CD4-positive, alpha-beta T cell treated with Interleukin-10 for 1 hour (primary cell): ENCODE measurements around the gene KRT12.
"Not testable (repeated sequence)": the region's sequence is repeated elsewhere in the genome, so short reads cannot be mapped to it uniquely, and the experiment has no call there.

Experiments
- DNase-seq: peaks from one replicate; pipeline ENCODE4 v3.0.0-alpha.2; 2020

Gene KRT12

GRCh38 chr17:40841246-40841645, 25.8 kb downstream of the KRT12 start:
- DNase-seq, result no peak

- no peak for DNase-seq
Measured at GRCh38 chr17:40839194-40839593, 27.8 kb downstream of the KRT12 start.

DNA sequence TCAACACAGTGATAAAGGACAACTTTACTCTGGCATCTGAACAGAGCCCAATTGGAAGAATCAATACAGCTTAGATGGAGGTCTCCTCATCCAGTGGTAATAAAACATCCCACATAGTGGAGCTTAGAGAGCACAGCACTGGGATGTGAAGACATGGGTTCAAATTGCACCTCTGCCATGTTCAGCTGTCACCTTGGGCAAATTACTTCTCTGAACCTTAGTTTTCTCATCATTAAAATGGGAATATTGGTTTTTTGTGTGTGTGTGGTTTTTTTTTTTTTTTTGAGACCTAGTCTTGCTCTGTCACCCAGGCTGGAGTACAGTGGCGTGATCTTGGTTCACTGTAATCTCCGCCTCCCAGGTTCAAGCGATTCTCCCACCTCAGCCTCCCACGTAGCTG, 31.0 kb downstream of the KRT12 start:
- no peak for DNase-seq

GRCh38 chr17:40833882-40834281, 33.1 kb downstream of the KRT12 start:
- no peak for DNase-seq

GRCh38 chr17:40832840-40833239, 34.2 kb downstream of the KRT12 start:
- no peak for DNase-seq

GRCh38 chr17:40830085-40830776, 36.8 kb downstream of the KRT12 start:
- DNase-seq, result no peak

DNA sequence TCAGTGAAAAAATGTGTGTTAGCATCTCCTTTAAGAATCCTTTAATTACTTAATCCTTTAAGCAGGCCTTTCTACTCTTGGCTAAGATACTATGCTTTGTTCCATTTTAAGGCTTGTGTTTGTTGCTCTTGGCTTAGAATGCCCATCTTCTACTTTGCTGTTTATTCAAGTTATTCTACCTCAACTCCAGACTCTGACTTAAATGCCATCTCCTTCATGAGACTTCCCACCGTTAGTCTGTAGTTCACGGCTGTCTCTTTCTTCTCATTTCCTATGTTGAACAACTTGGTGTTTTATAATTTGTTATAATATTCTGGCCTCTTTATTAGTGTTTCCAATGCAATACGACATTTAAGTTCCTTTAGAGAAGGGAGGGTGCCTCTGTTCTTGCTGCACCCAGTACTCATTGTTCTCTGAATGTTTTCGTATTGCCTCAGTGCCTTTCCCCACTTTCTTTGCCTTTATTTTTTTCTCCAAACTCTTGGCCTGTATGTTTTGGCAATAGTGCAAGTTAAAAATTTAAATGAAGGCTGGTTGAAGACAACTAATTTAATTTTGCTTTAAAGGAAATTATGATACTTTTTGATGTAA, 38.5 kb downstream of the KRT12 start:
- no peak for DNase-seq

DNA sequence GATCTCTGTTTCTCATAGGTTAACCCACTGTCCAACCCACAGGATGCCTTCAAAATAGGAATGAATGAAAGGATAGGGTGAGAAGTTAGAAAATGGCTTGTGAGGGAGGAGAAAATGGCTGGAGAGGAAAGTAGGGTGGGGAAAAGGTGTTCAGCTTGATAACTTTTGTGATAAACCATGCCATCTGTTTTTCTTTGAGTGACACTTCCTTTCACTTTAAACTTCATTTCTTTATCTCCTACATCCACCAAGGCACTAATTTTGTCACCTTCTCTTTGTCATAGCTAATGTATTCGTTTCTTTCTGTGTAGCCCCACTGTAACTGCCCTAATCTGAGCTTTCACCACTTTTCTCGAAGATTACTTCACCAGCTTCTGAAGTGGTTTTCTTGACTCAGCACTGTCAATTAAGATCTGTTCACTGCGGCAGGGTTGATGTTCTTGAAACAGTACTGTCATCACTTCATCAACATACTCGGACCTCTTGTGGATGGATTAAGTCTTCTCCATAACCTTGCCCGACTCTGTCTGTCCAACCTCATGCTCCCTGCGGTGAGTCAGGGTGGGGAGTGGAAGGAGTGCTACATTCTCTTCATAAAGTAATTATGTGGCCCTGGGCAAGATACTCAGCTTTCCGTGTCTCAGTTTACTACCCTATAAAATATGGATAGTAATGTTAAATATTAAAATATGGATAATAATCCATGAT, 39.1 kb downstream of the KRT12 start:
- no peak for DNase-seq

GRCh38 chr17:40825599-40825998, 41.4 kb downstream of the KRT12 start:
- DNase-seq, result no peak

DNA sequence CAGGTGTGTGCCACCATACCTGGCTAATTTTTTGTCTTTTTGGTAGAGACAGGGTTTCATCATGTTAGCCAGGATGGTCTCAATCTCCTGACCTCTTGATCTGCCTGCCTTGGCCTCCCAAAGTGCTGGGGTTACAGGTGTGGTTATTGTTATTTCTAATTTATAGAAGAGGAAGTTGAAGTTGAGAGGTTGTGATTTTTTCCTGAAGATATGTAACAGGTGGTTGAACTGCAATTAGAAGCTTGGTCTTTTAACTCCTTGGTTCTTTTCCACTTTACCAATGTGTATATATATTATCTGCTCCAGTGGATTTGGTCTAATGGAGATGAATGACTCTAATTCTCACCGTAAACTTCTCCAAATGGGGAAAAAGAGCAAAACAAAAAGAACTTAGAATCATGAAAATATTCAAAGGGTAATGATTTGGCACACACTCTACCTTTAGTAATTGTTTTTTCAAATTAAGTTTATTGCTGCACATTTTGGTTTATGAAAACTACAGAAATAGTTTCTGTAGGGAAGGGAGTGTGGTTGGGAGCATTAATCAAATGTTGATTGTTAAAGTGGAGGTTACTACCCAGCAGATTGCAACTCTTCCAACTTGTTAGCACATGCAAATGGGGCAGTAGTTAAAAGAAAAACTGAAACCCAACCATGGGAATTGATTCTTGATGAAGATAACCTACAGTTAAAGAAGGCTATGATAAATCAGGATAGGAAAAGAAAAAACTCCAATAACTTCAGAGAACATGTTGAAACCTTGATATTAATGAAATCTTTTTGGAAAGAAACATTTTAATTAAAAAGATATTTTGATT, 42.8 kb downstream of the KRT12 start:
- no peak for DNase-seq

DNA sequence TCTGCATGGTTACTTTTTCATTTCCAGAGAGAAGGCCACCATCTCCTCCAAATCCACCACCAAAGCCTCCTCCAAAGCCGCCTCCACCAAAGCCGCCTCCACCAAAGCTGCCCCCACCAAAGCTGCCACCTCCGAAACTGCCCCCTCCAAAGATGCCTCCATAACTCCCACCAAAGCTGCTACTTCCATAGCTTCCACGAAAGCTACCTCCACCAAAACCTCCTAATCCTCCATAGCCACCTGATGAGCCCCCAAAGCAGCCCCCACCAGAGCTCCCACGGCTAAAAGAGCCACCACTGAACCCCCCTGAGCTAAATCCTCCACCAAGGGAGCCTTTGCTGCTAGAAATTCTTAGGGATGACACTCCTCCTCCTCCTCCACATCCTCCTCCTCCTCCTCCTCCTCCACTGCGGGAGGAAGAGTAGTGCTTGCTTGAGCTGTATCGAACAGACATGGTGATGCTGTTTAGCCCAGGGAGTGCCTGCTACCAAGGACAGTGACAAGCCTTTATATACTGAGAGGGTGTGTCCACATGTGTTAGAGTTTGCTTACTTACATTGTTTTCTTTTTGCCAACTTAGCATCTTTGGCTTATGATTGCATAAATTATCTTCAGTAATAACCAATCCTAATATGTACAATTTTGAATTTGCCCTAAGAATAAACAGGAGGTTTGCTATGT, 44.8 kb downstream of the KRT12 start, which contains the start of gene KRT10:
KRT10 (minus strand) TSS at position 483 of the 681 bp plus-strand sequence; CDS start at position 454, 29 bp downstream.
- DNase-seq, result no peak

- DNase-seq, result no peak
Measured at GRCh38 chr17:40821536-40821935, 45.5 kb downstream of the KRT12 start.

DNA sequence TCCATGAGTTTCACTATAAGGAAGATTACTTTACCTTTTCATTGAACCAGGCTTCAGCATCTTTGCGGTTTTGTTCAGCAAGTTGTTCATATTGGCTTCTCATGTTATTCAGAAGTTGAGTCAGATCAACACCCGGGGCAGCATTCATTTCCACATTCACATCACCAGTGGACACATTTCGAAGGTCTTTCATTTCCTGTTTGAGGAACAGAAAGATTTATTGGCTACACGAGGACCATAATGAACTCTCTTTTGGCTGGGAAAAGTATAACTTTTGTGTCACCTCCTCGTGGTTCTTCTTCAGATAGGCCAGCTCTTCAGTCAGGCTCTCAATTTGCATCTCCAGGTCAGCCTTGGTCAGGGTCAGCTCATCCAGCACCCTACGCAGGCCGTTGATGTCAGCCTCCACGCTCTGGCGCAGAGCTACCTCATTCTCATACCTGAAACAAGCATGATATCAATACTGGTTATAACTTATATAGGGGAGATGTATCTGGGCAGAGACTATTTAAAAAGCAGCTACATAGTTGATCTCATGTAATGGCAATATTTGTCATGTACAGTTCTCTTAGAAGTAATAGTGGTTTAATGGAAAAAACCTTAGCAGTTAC, 46.7 kb downstream of the KRT12 start:
- DNase-seq, result no peak

DNA sequence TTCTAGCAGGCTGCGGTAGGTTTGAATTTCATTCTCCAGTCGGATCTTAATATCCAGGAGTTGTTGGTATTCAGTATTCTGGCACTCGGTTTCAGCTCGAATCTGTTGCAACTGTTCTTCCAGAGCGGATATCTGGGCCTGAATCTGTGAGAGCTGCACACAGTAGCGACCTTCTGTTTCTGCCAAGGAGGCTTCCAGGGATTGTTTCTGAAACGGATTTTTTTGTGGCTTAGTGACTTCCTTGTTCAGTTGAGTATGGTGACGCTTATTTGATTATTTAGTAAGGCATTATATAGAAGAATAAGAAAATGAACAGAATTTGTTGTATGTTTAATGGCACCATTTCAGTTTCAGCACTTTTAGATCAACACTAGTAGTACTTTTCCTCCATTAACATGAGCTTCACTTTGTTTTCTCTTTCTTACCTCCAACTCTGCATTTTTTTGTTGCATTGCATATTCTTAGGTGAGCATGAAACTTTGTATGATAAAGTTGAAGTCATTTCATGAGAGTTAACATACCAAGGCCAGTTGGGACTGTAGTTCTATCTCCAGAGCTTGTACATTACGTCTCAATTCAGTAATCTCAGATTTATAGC, 47.4 kb downstream of the KRT12 start:
- DNase-seq, result no peak

DNA sequence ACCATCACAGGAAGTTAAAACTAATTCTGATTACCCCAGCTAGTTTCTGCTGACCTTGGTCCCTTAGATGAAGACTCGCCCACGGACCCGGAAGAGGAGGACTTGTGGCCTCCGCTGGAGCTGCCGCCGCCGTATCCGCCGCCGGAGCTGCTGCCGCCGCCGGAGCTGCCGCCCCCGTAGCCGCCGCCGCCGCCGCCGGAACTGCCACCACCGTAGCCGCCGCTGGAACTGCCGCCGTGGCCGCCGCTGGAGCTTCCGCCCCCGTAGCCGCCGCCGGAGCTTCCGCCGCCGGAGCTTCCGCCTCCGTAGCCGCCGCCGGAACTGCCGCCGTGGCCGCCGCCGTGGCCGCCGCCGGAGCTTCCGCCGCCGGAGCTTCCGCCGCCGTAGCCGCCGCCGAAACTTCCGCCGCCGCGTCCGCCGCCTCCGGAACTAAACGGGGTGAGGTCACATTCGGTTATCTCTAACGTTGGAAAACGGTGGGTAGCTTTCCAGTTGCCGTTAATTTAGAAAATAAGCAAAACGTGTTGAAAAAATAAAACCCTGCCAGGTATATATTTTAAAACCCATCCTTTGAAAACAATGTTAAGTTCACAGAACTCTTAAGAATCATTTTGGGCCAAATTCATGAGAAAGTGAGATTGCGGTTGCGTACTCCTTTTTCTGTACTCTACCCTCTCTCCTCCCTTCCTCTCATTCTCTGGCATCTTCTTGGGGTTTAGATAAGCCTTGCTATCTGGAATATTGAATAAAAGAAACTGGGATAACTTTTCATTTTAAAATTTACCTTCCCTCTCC, 48.1 kb downstream of the KRT12 start:
- peak; percentile 89 for DNase-seq

- no peak for DNase-seq
Measured at GRCh38 chr17:40818343-40818732, 48.7 kb downstream of the KRT12 start.

DNA sequence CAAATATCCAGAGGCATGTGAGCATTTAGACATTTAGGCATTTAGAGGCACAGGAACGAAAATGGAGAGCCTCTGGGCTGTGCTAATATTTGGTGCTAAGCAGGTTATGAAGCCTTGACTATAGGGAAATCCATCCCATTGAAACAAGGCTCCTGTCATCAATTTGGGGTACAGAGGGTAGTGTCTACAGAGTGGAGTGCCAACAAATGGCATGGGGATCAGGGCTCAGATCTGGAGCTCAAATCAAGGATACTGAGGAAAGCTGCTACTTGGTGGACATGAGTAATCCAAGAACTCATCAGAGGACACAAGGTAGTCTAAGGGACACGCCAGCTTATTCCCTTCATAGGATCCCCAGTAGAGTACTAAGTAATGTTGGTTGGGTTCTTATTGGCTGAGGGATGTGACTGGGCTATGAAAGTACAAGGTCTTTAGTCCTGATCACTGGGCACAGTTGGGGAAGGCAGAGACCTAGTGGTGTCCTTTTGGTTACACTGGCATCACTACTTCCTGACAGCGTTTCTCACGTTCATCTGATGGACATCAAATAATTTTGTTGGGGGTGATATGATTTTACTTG, 49.8 kb downstream of the KRT12 start:
- no peak for DNase-seq

GRCh38 chr17:40816569-40816968, 50.5 kb downstream of the KRT12 start:
- no peak for DNase-seq

GRCh38 chr17:40815381-40815780, 51.6 kb downstream of the KRT12 start:
- no peak for DNase-seq

- not testable (repeated sequence) for DNase-seq
Measured at GRCh38 chr17:40814657-40815056, 52.4 kb downstream of the KRT12 start.

DNA sequence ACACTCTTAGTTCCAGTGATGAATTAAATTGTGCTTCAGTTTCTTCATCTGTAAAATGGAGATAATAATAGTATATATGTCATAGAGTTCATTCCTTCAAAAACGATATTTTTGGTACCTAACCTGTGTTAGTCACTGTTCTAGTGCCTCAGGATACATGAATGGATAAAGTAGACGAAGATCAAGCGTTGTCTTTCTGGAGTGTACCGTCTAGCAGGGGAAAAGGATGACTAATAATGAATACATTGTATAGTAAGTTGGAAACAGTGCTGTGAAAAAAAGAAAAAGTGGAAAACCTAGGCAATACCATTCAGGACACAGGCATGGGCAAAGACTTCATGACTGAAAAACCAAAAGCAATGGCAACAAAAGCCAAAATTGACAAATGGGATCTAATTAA, 53.2 kb downstream of the KRT12 start:
- DNase-seq, result no peak
